Lower leg skin (tissue), 3 donors: Measurements from ENCODE around the gene ACVRL1.

Experiments used
- CTCF ChIP-seq, 3 donors: fragments of 450-650 bp; IDR thresholded peaks; one replicate each; pipeline ENCODE4 v1.5.1; 2016; ENCODE audit warnings: antibody characterized with exemption in 3 of 3, mild to moderate bottlenecking in 3 of 3, moderate library complexity in 2 of 3
- POLR2A ChIP-seq, 2 donors: fragments of 450-650 bp; IDR thresholded peaks; one replicate each; pipeline ENCODE4 v1.6.1; 2016 to 2017; ENCODE audit warnings: antibody characterized with exemption in 2 of 2, mild to moderate bottlenecking in 1 of 2, moderate library complexity in 1 of 2

- TF ChIP-seq CTCF (IDR thresholded peaks at IDR 0.05), result no peak
- no peak for TF ChIP-seq POLR2A (IDR thresholded peaks at IDR 0.05)
Observed at GRCh38 chr12:51953864-51954263, 46.6 kb downstream of the ACVRL1 start.
